COLO668 (cell line): ENCODE results near the gene TTLL6.
A peak's percentile ranks its signal among the peaks of the same experiment; 100 is the strongest.

ENCODE experiments used
- DNase-seq: peaks from one replicate; lab custom pipeline; 2025; ENCODE audit not compliant: unreplicated experiment; lab: John Stamatoyannopoulos, UW

TTLL6 gene

GRCh38 chr17:48738803-48739526 lies 78.1 kb downstream of the TTLL6 start:
- no peak for DNase-seq

DNA sequence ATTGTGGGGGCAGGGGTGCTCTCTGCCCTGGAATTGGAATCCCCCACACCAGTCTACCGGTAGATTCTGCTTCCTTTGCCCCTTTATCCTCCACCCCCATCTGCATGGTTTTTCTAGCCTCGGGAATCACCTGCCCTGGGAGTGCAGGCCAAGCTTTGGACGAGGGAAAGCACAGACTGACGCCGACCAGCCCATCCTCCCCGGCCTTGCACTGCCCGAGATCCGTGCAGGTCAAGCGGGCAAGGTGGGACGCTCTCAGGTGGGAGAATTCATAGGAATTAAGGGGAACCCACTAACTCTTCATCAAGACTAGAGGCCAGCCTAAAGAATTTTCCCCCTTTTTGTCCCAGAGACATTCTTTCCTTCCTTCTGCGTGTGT lies 78.6 kb downstream of the TTLL6 start:
- DNase-seq: no peak

- no peak for DNase-seq
Observed at GRCh38 chr17:48737330-48738043, 79.5 kb downstream of the TTLL6 start.

DNA sequence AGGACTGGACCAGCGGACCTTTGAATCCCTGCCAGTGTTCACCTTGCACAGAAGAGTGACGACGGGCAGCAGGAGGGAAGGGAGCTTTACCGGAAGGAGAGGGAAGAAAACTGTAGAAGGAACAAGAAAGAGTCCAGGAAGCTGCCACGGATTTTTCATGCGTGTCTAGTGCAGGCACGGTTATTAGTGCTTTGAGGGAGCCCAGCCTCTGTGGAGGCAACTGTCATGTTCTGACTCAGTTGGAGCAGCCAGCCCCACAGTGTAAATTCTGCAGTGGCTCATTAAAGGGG lies 82.0 kb downstream of the TTLL6 start:
- DNase-seq: no peak

- no peak for DNase-seq
Observed at GRCh38 chr17:48734333-48735061, 82.5 kb downstream of the TTLL6 start.

- DNase-seq: no peak
Observed at GRCh38 chr17:48733632-48734328, 83.2 kb downstream of the TTLL6 start.

DNA sequence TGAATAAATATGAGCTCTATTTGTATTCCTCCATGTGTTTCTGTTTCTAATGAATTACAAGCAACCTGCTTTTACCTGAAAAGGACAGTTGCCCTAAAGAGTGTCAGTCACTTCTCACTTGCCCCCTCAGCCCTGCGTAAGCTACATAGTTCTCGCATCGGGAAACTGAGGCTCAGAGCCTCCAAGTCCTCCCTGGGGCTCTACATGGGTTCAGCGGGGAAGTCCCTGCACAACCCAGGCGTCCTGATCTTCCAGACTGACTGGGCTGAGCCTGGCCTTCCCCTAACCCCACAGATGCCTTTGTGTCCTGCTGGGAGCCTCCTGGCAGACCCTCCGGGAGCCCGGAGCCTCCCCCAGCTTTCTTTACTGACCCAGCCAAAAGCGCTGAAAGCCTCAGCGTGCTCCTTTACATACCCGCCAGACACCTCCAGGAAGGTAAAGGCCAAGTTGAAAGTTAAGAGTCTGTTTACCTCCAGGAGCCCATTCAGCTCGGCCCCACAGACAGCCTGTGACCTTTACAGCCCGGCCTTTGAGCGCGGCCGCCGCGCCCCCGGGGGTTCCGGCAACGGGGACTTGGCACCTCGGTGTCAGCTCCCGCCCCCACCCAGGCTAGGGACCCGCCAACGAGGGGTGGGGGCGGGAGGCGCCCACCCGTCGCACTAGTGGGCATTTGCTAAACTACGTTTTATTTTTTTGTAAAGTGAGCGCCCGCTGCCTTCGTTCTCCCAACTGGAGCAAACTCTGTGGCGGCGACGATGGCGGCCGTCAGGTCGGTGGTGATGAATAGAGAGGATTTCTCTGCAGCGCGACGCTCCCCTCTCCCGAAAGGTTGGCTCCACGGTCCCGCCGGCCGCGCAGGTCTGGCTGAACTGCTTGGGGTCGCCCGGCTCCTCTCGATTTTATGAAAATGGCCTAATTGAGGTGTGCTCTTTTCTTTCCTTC lies 84.1 kb downstream of the TTLL6 start:
- no peak for DNase-seq

DNA sequence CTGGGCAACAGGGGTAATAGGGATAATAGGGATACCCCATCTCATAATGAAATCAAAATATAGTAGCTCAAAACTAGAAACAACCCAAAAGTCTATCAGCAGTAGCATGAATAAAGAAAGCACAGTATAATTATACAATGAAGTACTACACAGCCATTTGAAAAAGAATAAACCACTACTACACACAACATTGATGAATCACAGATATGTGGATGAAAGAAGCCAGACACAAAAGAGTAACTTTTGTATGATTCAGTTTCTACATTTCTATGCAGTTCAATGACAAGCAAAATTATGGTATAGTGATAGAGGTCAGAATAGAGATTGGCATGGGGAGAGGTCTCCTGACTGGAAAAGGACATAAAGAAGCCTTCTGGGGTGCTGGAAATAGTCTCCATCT lies 85.7 kb downstream of the TTLL6 start:
- DNase-seq: no peak

DNA sequence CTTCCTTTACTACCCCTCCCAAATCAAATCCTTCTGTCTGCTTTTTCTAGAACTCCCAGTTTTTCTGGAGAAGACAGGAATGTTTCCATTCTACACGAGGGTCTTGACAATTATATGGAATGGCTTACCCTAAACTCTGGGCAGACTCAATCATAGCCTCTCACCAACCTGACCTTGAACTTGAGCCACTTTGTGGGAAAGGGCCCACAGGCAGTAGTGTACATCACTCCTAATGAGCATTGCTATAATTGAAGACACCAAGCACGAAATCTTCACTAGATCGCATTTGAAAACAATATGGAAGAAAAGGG lies 86.8 kb downstream of the TTLL6 start:
- DNase-seq: no peak

GRCh38 chr17:48729335-48730239 lies 87.4 kb downstream of the TTLL6 start:
- DNase-seq: no peak

DNA sequence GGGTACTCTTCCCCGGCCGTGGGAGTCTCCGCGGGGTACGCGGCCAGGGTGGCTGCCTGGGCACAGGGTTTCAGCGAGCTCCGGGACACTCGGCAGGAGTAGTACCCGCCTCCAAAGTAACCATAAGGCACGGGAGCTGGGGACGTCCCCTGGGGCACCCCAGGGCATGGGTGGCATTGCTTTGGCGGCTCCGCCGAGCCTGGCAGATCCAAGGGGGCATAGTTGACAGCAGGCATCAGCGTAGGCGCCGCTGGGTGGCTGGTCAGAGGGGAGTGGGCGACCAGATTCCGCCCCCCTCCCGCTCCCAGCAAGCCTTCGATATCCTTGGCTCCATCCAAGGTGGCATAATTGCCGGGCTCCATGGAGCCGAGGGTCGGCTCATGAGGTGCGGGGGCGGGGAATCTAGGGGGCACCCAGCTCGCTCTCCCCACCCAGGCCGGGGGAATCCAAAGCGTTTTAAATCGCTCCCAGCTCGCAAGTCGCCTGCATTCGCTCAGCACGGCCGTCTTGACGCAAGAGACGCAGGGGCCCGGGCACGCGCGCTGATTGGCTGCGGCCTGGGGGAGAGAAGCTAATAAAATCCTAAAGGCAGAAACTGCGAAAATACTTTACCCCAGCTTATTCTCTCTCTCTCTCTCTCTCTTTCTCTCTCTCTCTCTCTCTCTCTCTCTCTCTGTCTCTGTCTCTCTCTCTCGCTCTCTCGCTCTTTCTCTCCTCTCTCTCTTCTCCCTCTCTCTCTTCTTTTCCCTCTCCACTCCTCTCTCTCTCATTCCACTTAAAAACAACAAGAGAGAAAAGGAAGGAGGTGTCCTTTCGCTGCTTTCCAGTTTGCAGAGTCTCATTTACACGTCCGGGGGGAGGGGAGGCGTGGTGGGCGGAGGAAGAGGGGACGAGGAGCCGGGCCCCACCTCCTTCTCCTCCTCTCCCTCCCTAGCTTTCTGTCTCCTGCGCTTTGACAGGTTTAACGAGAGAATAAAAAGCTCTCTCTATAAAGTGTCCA lies 88.5 kb downstream of the TTLL6 start, which contains the start of gene HOXB13:
TSS of gene HOXB13 (minus strand) at position 519 of the 1,000 bp plus-strand sequence. CDS start at position 362, 157 bp downstream.
- peak; percentile 5 for DNase-seq

GRCh38 chr17:48727415-48728175 lies 89.4 kb downstream of the TTLL6 start:
- no peak for DNase-seq

DNA sequence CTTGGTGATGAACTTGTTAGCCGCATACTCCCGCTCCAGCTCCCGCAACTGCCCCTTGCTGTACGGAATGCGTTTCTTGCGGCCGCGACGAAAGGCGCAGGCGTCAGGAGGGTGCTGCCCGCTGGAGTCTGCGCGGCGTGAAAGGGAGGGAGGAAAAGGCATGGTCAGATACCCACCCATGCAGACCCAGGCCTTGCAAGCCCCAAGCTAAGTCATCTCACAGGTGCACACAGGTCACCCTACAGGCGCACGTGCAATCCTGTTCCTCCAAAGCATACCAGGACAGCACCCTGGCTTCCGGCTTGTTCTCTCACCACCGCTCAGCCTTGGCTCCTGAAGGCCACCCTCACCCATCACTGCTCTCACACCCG lies 90.1 kb downstream of the TTLL6 start:
- DNase-seq: no peak

DNA sequence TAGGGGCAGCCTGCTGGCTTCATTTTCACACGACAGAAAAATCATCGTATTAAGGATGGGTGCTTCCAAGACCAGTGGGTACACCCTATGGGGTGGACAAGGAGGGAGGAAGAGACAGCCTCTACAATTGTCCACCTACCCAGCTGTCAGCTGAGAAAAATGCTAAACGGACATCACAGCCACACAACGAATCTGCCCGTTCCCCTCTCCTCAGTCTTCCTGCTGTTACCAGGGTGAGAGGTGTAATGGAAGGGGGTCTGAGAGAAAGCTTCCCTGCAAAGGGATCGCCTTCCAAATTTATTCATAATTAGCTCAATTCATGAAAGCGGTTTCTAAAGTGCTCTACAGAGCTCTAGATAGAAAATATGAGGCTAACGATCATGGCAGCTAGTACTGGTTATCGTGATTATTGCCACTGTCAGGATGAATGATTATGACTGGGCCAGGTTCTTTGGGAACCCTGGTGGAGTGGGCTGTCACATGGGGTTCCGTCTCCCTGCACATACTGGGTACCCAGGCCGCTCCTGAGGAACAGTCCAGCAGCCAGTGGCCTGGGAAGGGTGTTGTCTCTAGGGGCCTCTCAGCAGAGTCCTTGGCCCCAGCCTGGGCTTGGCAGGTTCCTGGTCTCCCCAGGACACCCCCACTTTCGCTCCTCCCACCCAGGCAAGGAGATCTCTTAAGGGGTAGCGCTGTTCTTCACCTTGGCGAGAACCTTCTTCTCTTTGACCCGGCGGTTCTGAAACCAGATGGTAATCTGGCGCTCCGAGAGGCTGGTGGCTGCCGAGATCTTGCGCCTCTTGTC lies 90.7 kb downstream of the TTLL6 start:
- DNase-seq: no peak

GRCh38 chr17:48725288-48726064 lies 91.6 kb downstream of the TTLL6 start:
- no peak for DNase-seq

GRCh38 chr17:48725004-48725287 lies 92.1 kb downstream of the TTLL6 start:
- no peak for DNase-seq
